Activated CD4-positive, alpha-beta T cell treated with anti-CD3 and anti-CD28 coated beads for 36 hours (primary cell): ENCODE measurements around the gene IMPA2. TPM values are rescaled to one million over a fixed set of nuclear protein-coding genes. Genes with fewer than 3 reads are reported as not detected.

Source experiments
- ATAC-seq: fragments of 200-7000 bp; cut with Tn5 transposase; one replicate; pipeline ENCODE4 v1.10.0; 2021; ENCODE audit warnings: mild to moderate bottlenecking, moderate library complexity
- CTCF ChIA-PET: fragments of 350-600 bp; sonication (Branson Sonifier 250); formaldehyde crosslinking; loops from one replicate; lab custom pipeline; 2021; ENCODE audit warnings: antibody characterized with exemption; lab: Charles Lee
- POLR2A ChIA-PET: fragments of 350-600 bp; sonication (Branson Sonifier 250); formaldehyde crosslinking; loops from one replicate; lab custom pipeline; 2021; ENCODE audit warnings: antibody characterized with exemption, inconsistent platforms; lab: Charles Lee
- DNase-seq: peaks from one replicate; pipeline ENCODE4 v3.0.0-alpha.2; 2020
- H3K27ac Mint-ChIP-seq: one replicate; pipeline ENCODE4 v1.8.0; 2021; ENCODE audit warnings: mixed read lengths
- H3K27me3 Mint-ChIP-seq: one replicate; pipeline ENCODE4 v1.8.0; 2021; ENCODE audit warnings: mixed read lengths
- H3K36me3 Mint-ChIP-seq: one replicate; pipeline ENCODE4 v1.8.0; 2021; ENCODE audit warnings: low read depth, mixed read lengths
- H3K4me1 Mint-ChIP-seq: one replicate; pipeline ENCODE4 v1.8.0; 2021; ENCODE audit warnings: mixed read lengths
- H3K4me3 Mint-ChIP-seq: one replicate; pipeline ENCODE4 v1.8.0; 2021; ENCODE audit warnings: mild to moderate bottlenecking, moderate library complexity, mixed read lengths
- H3K9me3 Mint-ChIP-seq: one replicate; pipeline ENCODE4 v1.8.0; 2021; ENCODE audit warnings: low read depth, mixed read lengths
- intact Hi-C, 2 experiments: fragments of 100-400 bp; cut with DNase I in 1 of 2; cut with micrococcal nuclease in 1 of 2; formaldehyde crosslinking; loops; one replicate each; pipeline versions ENCODE4 v1.14.2 to v1.15.1; 2022 to 2024; cut with DNase I, micrococcal nuclease
- total RNA-seq, 2 experiments: library from RNA; stranded (reverse); gene quantifications; one replicate each; pipeline ENCODE4 v1.2.3, GENCODE V29; 2021

Gene IMPA2
- total RNA-seq, 2 experiments from 2014 or later, result 20.8 to 23.5 TPM

- Mint-ChIP-seq H3K27me3 (no peaks in the 10 kb centered on the region), H3K27ac (no peak overlapping the region), H3K36me3 (peaks cover 4% of the 10 kb centered on the region), H3K4me1 (no peaks in the 10 kb centered on the region), H3K4me3 (no peak overlapping the region), H3K9me3 (no peaks in the 10 kb centered on the region)
- ChIA-PET CTCF (interaction anchor here (0.5 kb wide), 1 partner anchor 21 kb away, joined by 4 read pairs; no protein-coding TSS in a partner anchor), POLR2A (no interaction called here)
- intact Hi-C loops, result no loop called here
- ATAC-seq (no peak), DNase-seq (no peak)
These were observed 49.9 kb downstream of the IMPA2 start for GRCh38 chr18:12031181-12031580.

GRCh38 chr18:12031846-12032245, 50.5 kb downstream of the IMPA2 start:
- DNase-seq (no peak), ATAC-seq (no peak)
- CTCF ChIA-PET, result interaction anchor here (1.1 kb wide), 1 partner anchor 94 kb away, joined by 4 read pairs; no protein-coding TSS in a partner anchor
- Mint-ChIP-seq H3K4me1 (no peaks in the 10 kb centered on the region), H3K4me3 (no peak overlapping the region), H3K27ac (no peak overlapping the region), H3K9me3 (no peaks in the 10 kb centered on the region), H3K27me3 (peaks cover 2% of the 10 kb centered on the region), H3K36me3 (peaks cover 4% of the 10 kb centered on the region)
- intact Hi-C loops, result no loop called here
- POLR2A ChIA-PET, result no interaction called here

- DNase-seq (no peak), ATAC-seq (no peak)
- Mint-ChIP-seq H3K4me3 (no peak overlapping the region), H3K4me1 (no peaks in the 10 kb centered on the region), H3K9me3 (no peaks in the 10 kb centered on the region), H3K27me3 (peaks cover 2% of the 10 kb centered on the region), H3K27ac (no peak overlapping the region), H3K36me3 (peaks cover 4% of the 10 kb centered on the region)
- intact Hi-C loops, result no loop called here
- POLR2A ChIA-PET, result no interaction called here
- CTCF ChIA-PET, result interaction anchor here (1.1 kb wide), 1 partner anchor 95 kb away, joined by 5 read pairs; no protein-coding TSS in a partner anchor
These were observed 51.7 kb downstream of the IMPA2 start for GRCh38 chr18:12032786-12033642.

- DNase-seq, result no peak
- H3K36me3 Mint-ChIP-seq, result peaks cover 4% of the 10 kb centered on the region
- H3K27me3 Mint-ChIP-seq, result peaks cover 2% of the 10 kb centered on the region
- H3K4me3 Mint-ChIP-seq, result no peak overlapping the region
- no peak for ATAC-seq
- intact Hi-C loops, result no loop called here
- H3K27ac Mint-ChIP-seq, result no peak overlapping the region
- POLR2A ChIA-PET, result no interaction called here
- no peaks in the 10 kb centered on the region for H3K9me3 Mint-ChIP-seq
- no peaks in the 10 kb centered on the region for H3K4me1 Mint-ChIP-seq
- CTCF ChIA-PET, result interaction anchor here (0.6 to 1.1 kb wide), 2 partner anchors 96 to 293 kb away, joined by 3 to 5 read pairs; no protein-coding TSS in a partner anchor
These were observed 52.3 kb downstream of the IMPA2 start for GRCh38 chr18:12033643-12034025.

- CTCF ChIA-PET, result interaction anchor here (0.6 to 1.1 kb wide), 2 partner anchors 97 to 293 kb away, joined by 3 to 5 read pairs; no protein-coding TSS in a partner anchor
- no peaks in the 10 kb centered on the region for H3K9me3 Mint-ChIP-seq
- intact Hi-C loops, result loop anchor here in 1 of 2 experiments (5.0 kb wide), 1 partner anchor 52 kb away; the partner anchor contains the start of gene IMPA2
- H3K27ac Mint-ChIP-seq, result no peak overlapping the region
- H3K27me3 Mint-ChIP-seq, result peaks cover 3% of the 10 kb centered on the region
- no peak for DNase-seq
- POLR2A ChIA-PET, result no interaction called here
- no peak for ATAC-seq
- H3K36me3 Mint-ChIP-seq, result peaks cover 4% of the 10 kb centered on the region
- no peaks in the 10 kb centered on the region for H3K4me1 Mint-ChIP-seq
- no peak overlapping the region for H3K4me3 Mint-ChIP-seq
These were observed 53.2 kb downstream of the IMPA2 start for GRCh38 chr18:12034241-12035100.

GRCh38 chr18:12035481-12035880, 54.2 kb downstream of the IMPA2 start:
- Mint-ChIP-seq H3K9me3 (no peaks in the 10 kb centered on the region), H3K27me3 (peaks cover 7% of the 10 kb centered on the region), H3K27ac (no peak overlapping the region), H3K36me3 (peaks cover 4% of the 10 kb centered on the region), H3K4me3 (no peak overlapping the region), H3K4me1 (no peaks in the 10 kb centered on the region)
- ATAC-seq (no peak), DNase-seq (no peak)
- CTCF ChIA-PET, result interaction anchor here (7.0 kb wide), 1 partner anchor 98 kb away, joined by 70 read pairs; no protein-coding TSS in a partner anchor
- intact Hi-C loops, result loop anchor here in 1 of 2 experiments (5.0 kb wide), 1 partner anchor 53 kb away; the partner anchor contains the start of gene IMPA2
- POLR2A ChIA-PET, result no interaction called here

GRCh38 chr18:12036201-12036751, 55.0 kb downstream of the IMPA2 start:
- ATAC-seq (no peak), DNase-seq (no peak)
- Mint-ChIP-seq H3K36me3 (no peaks in the 10 kb centered on the region), H3K27me3 (peaks cover 11% of the 10 kb centered on the region), H3K27ac (no peak overlapping the region), H3K4me1 (peaks cover 1% of the 10 kb centered on the region), H3K9me3 (no peaks in the 10 kb centered on the region), H3K4me3 (no peak overlapping the region)
- intact Hi-C loops, result loop anchor here in 1 of 2 experiments (5.0 kb wide), 1 partner anchor 54 kb away; the partner anchor contains the start of gene IMPA2
- CTCF ChIA-PET, result interaction anchor here (1.7 to 7.0 kb wide), 2 partner anchors 99 to 380 kb away, joined by 13 to 70 read pairs; no protein-coding TSS in a partner anchor
- POLR2A ChIA-PET, result interaction anchor here (0.6 kb wide), 1 partner anchor 33 kb away, joined by 10 read pairs; no protein-coding TSS in a partner anchor

- Mint-ChIP-seq H3K9me3 (no peaks in the 10 kb centered on the region), H3K36me3 (no peaks in the 10 kb centered on the region), H3K27me3 (peaks cover 14% of the 10 kb centered on the region), H3K4me1 (peaks cover 12% of the 10 kb centered on the region), H3K4me3 (no peak overlapping the region), H3K27ac (no peak overlapping the region)
- DNase-seq (peak; percentile 60), ATAC-seq (peak; percentile 13)
- ChIA-PET CTCF (interaction anchor here (0.6 to 7.0 kb wide), 12 partner anchors 10 to 383 kb away, joined by 3 to 70 read pairs (median 5); partner anchors contain the start of gene IMPA2), POLR2A (no interaction called here)
- intact Hi-C loops, result loop anchor here (2.0 to 5.0 kb wide), 4 partner anchors 43 to 129 kb away; partner anchors contain the start of genes IMPA2 (in 2 of the 2) and MPPE1 (in 1 of the 2)
These were observed 56.9 kb downstream of the IMPA2 start for GRCh38 chr18:12038082-12038638.

GRCh38 chr18:12038639-12039539, 57.6 kb downstream of the IMPA2 start:
- POLR2A ChIA-PET, result no interaction called here
- ATAC-seq (peak; percentile 78), DNase-seq (peak; percentile 85)
- Mint-ChIP-seq H3K4me3 (peak overlapping the region; percentile 43), H3K27ac (no peak overlapping the region), H3K4me1 (peaks cover 12% of the 10 kb centered on the region), H3K27me3 (peaks cover 14% of the 10 kb centered on the region), H3K36me3 (no peaks in the 10 kb centered on the region), H3K9me3 (no peaks in the 10 kb centered on the region)
- intact Hi-C loops, result loop anchor here (1.0 to 5.0 kb wide), 7 partner anchors 44 to 384 kb away; partner anchors contain the start of genes IMPA2 (in 2 of the 2) and MPPE1 (in 1 of the 2)
- CTCF ChIA-PET, result interaction anchor here (0.6 to 7.0 kb wide), 15 partner anchors 10 to 385 kb away, joined by 3 to 70 read pairs (median 5); partner anchors contain the start of gene IMPA2
